ENCODE results near the gene EDEM2.
"Not testable (repeated sequence)": the region's sequence is repeated elsewhere in the genome, so short reads cannot be mapped to it uniquely, and the experiment has no call there.

The EDEM2 gene, protein sequence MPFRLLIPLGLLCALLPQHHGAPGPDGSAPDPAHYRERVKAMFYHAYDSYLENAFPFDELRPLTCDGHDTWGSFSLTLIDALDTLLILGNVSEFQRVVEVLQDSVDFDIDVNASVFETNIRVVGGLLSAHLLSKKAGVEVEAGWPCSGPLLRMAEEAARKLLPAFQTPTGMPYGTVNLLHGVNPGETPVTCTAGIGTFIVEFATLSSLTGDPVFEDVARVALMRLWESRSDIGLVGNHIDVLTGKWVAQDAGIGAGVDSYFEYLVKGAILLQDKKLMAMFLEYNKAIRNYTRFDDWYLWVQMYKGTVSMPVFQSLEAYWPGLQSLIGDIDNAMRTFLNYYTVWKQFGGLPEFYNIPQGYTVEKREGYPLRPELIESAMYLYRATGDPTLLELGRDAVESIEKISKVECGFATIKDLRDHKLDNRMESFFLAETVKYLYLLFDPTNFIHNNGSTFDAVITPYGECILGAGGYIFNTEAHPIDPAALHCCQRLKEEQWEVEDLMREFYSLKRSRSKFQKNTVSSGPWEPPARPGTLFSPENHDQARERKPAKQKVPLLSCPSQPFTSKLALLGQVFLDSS

DNA sequence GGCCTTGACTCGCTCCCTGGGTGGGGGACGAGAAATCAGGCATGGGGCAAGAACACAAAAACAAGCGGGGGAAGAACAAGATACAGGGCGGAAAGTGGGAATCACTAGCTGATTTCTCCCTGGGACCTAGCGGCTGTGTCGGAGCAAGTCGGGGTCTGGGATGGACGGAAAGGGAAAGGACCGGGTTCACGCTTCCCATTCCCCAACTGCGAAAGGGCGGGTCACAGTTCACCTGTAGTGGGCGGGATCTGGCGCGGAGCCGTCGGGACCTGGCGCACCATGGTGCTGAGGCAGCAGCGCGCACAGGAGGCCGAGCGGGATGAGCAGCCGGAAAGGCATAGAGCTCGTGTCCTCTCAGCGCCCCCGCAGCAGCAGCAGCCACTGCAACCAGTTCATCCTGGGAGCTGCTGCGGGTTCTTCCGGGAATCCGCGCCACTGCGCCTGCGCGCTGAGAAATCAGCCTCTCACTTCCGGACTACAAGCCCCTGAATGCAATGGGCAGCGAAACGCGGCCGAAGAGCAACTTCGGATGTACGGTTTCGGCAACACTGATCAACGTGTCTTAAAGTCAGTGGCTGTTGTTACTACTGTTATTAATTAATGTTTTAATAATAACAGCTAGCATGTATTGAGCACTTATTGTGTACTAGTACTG, at the start of gene EDEM2:
EDEM2 (minus strand) TSS at position 417 of the 655 bp plus-strand sequence; CDS start at position 339, 78 bp downstream.
- peak; percentile 95 for DNase-seq

DNA sequence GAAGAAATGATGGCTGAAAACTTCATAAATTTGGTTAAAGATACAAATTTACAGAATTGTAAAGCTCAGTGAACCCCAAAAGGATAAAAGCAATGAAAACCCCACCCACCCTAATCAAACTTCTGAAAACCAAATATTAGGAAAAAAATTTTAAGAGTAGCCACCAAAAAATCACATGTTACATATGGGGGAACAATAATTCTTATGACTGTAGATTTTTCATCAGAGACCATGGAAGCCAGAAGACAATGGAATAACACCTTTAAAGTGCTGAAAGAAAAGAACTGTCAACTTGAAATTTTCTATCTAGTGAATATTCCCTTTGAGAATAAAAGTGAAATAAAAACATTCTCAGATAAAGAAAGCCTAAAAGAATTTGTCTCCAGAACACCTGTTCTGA, 49.2 kb upstream of the EDEM2 start:
- DNase-seq: no peak

DNA sequence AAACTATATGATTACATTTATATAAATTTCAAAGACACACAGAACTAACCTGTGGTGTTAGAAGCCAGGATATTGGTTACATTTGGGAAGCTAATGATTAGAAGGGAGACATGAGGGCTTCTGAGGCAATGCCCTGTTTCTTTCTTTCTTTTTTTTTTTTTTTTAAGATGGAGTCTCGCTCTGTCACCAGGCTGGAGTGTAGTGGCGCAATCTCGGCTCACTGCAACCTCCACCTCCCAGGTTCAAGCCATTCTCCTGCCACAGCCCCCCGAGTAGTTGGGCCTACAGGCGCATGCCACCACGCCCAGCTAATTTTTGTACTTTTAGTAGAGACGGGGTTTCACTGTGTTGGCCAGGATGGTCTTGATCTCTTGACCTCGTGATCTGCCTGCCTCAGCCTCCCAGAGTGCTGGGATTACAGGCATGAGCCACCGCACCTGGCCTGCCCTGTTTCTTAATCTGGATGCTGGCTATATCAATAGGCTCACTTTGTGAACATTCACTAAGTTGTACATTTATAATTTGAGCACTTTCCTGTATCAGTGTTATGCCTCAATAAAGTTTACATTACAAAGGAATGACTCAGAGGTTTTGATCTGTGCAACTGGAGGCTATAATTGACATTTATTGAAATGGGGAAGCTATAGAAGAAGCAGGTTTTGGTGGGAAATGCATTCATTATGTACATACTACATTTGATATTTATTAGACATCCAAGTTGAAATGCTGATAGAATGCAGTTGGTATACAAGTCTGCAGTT, 46.1 kb upstream of the EDEM2 start:
- DNase-seq: not testable (repeated sequence)

DNA sequence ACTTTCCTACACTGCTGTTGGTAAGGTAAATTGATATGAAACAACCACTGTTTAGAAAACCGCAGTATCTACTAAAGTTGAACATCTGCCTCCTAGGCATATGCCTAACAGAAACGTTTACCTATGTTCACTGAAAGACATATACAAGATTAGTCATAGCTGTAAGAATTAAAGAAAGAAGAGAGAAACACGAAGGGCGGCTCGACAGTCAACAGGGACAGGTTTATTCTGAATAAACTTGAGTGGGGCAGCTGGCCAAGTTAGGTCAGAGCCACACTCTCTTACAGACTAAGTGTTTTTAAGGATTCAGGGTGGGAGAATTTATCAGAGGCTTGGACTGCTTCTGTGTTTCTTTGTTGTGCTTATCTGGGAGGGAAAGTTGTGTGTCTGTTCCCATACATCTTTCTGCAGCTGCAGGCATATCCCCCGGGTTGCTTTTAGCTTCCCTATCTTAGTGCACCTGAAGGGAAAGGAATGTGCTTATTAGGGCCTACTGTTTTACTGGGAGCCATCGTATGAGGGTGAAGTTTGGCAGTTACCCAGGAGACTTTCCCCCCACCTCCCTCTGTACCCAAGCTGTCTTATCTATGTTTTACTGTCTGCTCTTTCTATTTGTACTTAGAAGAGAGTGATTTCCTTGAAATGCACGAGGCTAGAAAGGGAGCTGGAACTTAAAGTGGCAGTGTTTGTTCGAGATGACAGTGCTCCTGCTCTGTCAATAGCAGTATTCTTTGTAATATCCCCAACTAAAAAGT, 45.2 kb upstream of the EDEM2 start:
- DNase-seq: no peak

DNA sequence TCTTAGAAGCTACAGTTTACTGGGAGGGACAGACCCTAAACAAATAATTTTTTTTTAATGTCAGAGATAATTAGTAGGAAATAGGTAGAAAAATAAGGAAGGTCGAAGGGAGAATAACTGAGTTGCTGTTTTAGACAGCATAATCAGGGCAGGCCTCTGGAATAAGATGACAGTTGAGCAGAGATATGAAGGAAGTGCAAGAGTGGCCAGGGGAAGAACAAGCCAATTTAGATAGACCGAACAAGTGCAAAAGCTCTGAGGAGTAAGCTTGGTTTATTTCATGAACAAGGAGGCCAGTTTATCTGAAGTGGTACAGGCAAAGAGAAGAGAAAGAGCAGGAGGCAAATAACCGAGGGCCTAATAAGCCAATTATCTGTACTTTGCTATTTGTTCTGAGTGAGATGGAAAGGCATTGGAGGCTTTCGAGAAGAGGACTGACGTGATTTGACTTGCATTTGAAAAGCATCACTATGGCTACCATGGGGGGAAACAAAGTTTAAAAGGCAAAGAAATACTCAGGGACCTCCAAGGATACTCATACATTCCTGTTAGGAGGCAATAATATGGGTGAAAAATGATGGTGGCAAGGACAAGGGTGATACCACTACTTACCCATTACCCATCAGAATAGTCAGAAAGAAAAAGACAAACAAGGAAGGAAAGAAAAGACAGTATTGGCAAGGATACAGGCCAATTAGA, 44.4 kb upstream of the EDEM2 start:
- DNase-seq: no peak

DNA sequence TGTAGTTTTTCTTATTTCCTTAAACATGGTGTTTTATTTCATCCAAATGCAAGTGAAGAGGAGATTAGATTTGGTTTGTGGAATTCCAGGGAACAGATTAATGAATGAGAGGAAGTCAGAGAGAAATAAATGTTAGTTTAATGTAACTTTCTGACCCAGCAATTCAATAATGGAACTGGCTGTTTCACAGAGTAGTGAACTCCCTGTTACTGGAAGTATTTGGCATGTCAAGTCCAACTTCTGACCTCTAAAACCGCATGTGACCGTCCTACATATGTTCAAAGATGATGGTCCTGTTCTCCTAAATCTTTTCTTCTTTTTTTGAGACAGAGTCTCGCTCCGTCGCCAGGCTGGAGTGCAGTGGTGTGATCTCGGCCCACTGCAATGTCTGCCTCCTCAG, 43.4 kb upstream of the EDEM2 start:
- no peak for DNase-seq

DNA sequence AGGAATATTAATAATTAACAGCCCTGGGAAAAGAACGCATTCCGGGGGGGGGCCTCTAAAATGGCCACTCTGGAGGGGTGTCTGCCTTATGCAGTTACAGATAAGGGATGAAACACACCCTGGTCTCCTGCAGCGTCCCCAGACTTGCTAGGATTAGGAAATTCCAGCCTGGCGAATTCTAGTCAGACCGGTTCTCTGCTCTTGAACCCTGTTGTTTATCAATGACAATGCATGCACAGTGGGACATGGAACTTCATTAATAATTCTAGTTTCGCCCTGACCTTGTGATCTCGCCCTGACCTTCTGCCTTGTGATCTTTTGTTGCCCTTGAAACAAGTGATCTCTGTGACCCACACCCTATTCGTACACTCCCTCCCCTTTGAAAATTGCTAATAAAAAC, 42.1 kb upstream of the EDEM2 start:
- not testable (repeated sequence) for DNase-seq

DNA sequence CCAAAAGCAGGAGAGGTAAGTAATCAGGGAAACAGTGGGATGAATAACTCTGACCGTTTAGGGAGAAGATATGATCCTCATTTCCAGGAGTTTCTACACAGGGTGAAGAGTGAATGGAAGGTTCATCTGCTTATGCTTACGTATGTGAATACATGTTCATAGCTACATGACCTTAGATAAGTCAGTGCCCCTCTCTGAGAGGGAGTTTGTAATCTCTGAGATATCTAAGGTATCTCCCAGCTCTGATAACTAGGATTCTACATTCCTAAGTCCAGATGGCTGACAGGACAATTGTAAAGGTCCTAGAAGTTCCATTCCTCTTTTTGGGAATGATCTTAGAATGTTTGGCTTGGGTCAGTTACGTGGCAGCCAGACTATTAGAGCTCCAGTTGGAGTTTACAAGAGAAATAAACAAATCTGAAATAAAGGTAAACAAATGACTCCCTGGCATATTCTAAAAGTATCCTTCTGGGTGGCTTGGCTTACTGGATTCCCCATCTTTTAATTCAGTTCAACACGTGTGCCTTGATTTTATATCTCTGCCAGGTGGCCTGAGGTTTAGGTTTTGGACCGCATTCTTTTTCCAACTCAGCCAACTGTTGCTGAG, 40.6 kb upstream of the EDEM2 start:
- DNase-seq: no peak

DNA sequence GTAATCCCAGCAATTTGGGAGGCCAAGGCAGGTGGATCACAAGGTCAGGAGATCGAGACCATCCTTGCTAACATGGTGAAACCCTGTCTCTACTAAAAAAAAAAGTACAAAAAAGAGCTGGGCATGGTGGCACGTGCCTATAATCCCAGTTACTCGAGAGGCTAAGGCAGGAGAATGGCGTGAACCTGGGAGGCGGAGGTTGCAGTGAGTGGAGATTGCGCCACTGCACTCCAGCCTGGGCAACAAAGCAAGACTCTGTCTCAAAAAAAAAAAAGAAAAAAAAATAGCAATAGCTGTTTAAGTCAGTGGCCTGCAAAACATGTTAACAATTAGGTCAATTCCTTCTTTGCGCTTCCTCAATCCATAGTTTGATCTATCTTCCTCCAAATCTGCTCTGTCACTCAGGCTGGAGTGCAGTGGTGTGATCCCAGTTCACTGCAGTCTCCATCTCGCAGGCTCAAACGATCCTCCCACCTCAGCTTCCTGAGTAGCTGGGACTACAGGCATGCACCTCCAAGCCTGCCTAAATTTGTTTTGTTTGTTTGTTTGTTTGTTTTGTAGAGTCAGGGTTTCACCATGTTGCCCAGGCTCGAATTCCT, 39.7 kb upstream of the EDEM2 start:
- not testable (repeated sequence) for DNase-seq

DNA sequence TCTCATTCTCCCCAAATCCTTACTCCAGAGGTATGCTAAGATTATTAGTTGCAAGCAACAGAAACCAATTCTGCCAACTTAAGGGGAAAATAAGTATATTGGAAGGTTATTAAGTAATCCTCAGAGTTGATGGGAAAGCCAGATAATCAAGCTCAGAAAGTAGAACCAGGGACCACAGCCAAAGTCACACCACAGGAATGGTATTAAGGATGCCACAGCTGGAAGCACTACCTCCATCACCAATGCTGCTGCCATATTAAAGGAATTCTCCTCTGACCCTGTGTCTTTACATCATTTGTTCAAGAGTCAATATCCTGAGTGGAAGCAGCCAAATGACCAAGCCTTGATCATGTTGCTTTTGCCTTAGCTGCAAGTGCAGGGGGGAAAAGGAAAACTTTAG, 34.6 kb upstream of the EDEM2 start:
- DNase-seq: no peak

DNA sequence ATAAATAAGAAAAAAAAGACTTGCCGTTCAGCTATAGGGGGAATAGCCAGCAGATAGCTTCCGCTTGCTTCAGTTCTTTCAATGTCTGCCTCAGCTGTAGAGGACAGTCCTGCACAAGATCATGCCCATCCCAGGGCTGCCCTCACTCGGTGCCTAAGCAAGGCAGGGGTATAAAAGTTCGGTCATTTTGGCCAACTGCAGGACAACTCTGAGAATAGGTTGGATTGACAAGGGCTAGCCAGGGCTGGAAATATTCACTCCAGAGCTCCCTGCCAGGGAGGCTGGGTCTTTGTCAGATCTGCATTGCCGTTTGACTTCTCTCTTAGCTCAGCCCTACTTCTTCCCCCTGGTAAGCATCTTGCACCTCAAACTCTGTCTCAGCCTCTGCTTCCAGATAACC, 33.1 kb upstream of the EDEM2 start:
- no peak for DNase-seq

DNA sequence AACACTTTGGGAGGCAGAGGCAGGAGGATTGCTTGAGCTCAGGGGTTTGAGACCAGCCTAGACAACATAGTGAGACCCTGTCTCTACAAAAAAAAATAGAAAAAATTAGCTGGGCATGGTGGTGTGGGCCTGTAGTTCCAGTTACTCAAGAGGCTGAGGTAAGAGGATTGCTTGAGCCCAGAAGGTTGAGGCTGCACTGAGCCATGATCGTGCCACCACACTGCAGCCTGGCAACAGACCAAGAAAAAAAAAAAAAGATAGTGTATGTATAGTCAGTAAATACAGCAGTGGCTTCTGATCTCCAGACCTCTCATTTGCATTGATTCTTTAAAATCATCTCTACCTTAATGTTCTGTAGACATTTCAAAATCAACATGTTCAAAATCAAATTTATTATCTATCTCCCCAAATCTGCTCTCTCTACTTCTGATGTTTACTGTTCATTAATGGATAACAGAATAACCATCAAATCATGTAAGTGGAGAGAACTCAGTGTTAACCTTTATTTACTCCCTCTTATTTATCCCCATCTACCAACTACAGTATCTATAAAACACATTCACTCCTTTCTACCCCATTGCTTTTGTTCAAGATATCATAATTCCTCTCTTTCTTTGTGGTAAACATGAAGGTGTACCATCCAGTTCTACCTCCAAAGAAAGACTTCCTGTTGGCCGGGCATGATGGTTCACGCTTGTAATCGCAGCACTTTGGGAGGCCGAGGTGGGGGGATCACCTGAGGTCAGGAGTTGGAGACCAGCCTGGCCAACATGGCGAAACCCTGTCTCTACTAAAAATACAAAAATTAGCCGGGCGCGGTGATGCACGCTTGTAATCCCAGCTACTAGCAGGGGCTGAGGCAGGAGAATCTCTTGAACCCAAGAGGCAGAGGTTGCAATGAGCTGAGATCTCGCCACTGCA, 32.4 kb upstream of the EDEM2 start:
- no peak for DNase-seq

DNA sequence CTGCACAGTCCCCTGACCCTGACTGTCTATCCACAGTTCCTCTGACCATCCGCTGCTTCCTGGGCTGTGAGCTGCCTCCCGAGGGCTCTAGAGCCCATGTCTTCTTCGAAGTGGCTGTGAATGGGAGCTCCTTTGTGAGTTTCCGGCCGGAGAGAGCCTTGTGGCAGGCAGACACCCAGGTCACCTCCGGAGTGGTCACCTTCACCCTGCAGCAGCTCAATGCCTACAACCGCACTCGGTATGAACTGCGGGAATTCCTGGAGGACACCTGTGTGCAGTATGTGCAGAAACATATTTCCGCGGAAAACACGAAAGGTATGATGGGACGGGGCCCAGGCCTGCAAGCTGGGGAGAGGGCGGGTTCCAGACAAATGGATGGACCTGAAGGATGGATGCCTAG, 29.0 kb upstream of the EDEM2 start:
- DNase-seq: no peak

DNA sequence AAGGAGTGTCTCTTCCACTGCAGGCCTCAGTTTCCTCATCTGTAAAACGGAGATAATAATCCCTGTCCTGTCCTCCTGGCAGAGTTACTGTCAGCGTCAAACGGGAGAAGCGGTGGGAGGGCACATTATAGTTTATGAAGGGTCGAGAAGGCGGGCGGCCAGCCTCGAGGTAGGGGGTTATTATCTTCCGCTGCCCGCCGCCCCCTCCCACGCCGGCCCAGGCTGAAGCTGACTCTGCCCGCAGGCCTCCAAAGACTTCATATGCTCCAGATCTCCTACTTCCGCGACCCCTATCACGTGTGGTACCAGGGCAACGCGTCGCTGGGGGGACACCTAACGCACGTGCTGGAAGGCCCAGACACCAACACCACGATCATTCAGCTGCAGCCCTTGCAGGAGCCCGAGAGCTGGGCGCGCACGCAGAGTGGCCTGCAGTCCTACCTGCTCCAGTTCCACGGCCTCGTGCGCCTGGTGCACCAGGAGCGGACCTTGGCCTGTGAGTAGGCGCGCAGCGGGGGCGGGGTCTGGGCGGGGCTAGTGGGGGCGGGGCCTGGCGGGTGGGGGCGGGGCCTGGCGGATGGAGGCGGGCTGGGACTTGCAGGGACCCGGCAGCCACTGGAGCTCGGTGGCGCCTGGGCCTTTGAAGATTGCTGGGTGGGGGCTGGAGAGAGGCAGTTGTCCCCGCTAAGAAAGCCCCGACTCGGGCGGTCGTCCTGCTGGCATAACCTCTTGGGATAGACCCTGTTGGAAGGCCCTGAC, 27.5 kb upstream of the EDEM2 start:
- DNase-seq: no peak

DNA sequence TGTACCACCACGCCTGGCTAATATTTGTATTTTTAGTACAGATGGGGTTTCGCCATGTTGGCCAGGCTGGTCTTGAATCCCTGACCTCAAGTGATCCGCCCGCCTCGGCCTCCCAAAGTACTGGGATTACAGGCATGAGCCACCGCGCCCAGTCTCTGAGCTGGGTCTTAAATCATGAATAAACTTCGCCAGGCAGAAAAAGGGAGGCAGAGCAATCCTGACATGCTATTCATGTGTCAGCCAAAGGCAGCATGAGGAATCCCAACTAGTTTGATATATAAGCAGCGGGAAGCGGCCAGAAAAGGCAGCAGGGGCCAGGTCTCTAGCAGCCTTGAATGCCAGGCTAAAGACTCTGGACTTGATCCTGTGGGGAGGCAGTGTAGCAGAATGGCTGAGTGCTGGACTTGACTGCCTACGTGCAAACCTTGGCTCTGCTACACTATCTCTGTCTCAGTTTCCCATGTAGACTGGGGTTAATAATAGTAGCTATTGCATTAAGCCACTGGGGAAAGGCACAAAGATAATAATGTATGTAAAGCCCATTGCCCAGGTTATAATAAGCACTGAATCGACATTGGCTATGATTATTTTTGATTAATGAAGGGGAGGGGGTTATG, 26.5 kb upstream of the EDEM2 start:
- DNase-seq: no peak

DNA sequence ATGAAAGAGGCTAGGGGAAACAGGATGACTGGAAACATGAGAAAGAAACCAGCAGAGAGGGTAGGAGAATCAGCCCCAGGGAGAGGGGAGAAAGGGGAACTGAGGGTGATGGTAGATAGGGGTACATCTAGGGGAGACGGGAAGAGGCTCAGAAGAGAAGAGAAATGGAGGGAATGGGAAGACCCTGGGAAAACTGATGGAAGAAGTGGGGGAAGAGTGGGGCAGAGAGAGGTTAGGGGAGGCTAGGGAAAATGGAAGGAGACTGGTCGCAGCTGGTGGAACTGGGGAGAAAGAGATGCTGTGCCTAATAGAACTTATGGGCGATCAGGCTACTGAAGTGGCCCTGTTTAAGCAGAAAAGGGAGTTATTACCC, 25.3 kb upstream of the EDEM2 start:
- no peak for DNase-seq

DNA sequence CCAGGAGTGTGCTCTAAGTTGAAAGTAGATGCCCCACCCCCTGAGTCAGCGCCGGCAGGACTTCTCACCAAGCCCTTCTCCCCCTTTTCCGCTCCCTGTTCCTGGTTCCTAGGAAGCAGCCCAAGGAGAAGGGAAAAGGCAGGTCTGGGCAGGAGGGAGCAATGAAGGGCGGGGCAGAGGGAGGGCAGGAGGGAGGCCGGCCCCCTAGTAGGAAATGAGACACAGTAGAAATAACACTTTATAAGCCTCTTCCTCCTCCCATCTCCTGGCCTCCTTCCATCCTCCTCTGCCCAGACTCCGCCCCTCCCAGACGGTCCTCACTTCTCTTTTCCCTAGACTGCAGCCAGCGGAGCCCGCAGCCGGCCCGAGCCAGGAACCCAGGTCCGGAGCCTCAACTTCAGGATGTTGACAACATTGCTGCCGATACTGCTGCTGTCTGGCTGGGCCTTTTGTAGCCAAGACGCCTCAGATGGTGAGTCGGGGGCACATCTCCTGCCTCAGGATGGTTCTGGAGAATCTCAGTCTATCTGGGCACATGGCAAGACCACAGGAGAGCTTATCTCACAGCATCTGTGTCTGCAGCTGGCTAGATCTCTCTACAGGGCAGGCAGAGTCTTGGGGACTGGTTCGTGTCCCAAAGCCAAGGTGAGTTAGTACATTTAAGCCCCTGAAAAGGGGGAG, 24.8 kb upstream of the EDEM2 start, which contains the start of gene PROCR:
PROCR (plus strand) TSS at position 320 of the 681 bp plus-strand sequence; CDS start at position 403, 83 bp downstream.
- DNase-seq: peak; percentile 15

DNA sequence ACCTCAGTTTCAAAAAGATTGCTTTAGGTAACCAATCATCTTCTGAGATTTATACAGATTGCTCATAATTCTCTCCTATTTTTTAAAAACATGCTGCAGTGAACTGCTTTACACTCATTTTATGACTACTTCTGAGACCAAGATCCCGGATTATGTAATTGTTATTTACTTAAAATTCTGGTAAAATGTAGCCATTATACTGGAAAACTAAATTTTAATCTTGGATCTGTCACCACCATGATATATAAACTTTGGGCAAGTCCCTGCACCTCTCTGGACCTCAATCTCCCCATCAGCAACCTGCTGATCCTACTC, 24.3 kb upstream of the EDEM2 start:
- no peak for DNase-seq

Data from CD4-positive, alpha-beta T cell treated with Interleukin-10 for 1 hour (primary cell).